Liver (tissue), 9 donors: ENCODE measurements around the gene CELSR2. TPM values are rescaled to one million over a fixed set of nuclear protein-coding genes. Genes with fewer than 3 reads are reported as not detected.

Experiments
- DNase-seq: peaks from one replicate; pipeline ENCODE4 v3.0.0-alpha.2; 2017; ENCODE audit warnings: low spot score
- H3K27ac ChIP-seq, 2 donors: one replicate each; pipeline ENCODE4 v1.7.0; 2013; ENCODE audit warnings: inconsistent platforms in 2 of 2, low read length in 2 of 2, control low read depth in 1 of 2, low read depth in 1 of 2, mild to moderate bottlenecking in 1 of 2
- H3K27me3 ChIP-seq, 4 donors: one replicate each; pipeline versions ENCODE4 v1.6.1 to v1.7.0; 2013; ENCODE audit warnings: low read length in 3 of 4, inconsistent platforms in 1 of 4, mild to moderate bottlenecking in 1 of 4, moderate library complexity in 1 of 4; ENCODE audit not compliant: control insufficient read depth in 4 of 4, insufficient read depth in 4 of 4
- H3K36me3 ChIP-seq, 4 donors: one replicate each; pipeline versions ENCODE4 v1.6.1 to v1.7.0; 2013; ENCODE audit warnings: low read length in 3 of 4, mild to moderate bottlenecking in 3 of 4, low read depth in 1 of 4, moderate library complexity in 1 of 4; ENCODE audit not compliant: control insufficient read depth in 4 of 4, insufficient read depth in 3 of 4
- H3K4me1 ChIP-seq, 4 donors: one replicate each; pipeline versions ENCODE4 v1.6.1 to v1.7.0; 2013; ENCODE audit warnings: low read length in 3 of 4, mild to moderate bottlenecking in 3 of 4, moderate library complexity in 1 of 4; ENCODE audit not compliant: control insufficient read depth in 4 of 4, insufficient read depth in 4 of 4
- H3K4me3 ChIP-seq, 3 donors: one replicate each; pipeline versions ENCODE4 v1.6.1 to v1.7.0; 2013; ENCODE audit warnings: low read length in 3 of 3, control low read depth in 1 of 3, low read depth in 1 of 3, mild to moderate bottlenecking in 1 of 3
- H3K9ac ChIP-seq, 2 donors: one replicate each; pipeline ENCODE4 v1.7.0; 2013; ENCODE audit warnings: low read length in 2 of 2, mild to moderate bottlenecking in 2 of 2, moderate library complexity in 2 of 2, control low read depth in 1 of 2, low read depth in 1 of 2
- H3K9me3 ChIP-seq, 4 donors: one replicate each; pipeline versions ENCODE4 v1.6.1 to v1.7.0; 2013; ENCODE audit warnings: low read length in 3 of 4; ENCODE audit not compliant: control insufficient read depth in 4 of 4
- ATF3 ChIP-seq: IDR thresholded peaks from 2 replicates; pipeline ENCODE4 v1.6.1; 2016; ENCODE audit warnings: antibody characterized with exemption
- EGR1 ChIP-seq, 2 donors: IDR thresholded peaks; 2 replicates each; pipeline ENCODE4 v1.6.1; 2016 to 2018; ENCODE audit warnings: antibody characterized with exemption in 2 of 2, low read depth in 2 of 2
- FOXA1 ChIP-seq: IDR thresholded peaks from 2 replicates; pipeline ENCODE4 v1.6.1; 2016; ENCODE audit warnings: antibody characterized with exemption
- GABPA ChIP-seq, 2 donors: IDR thresholded peaks in 1 of 2; conservative IDR thresholded peaks in 1 of 2; 2 replicates each; pipeline ENCODE4 v1.6.1; 2016; ENCODE audit warnings: antibody characterized with exemption in 2 of 2, mild to moderate bottlenecking in 1 of 2, moderate library complexity in 1 of 2
- HNF4A ChIP-seq, 2 donors: conservative IDR thresholded peaks; 2 replicates each; pipeline ENCODE4 v1.6.1; 2016; ENCODE audit warnings: antibody characterized with exemption in 2 of 2, mild to moderate bottlenecking in 2 of 2
- HNF4G ChIP-seq: IDR thresholded peaks from 2 replicates; pipeline ENCODE4 v1.6.1; 2016; ENCODE audit warnings: antibody characterized with exemption
- JUND ChIP-seq, 2 donors: IDR thresholded peaks; 2 replicates each; pipeline ENCODE4 v1.6.1; 2016; ENCODE audit warnings: antibody characterized with exemption in 2 of 2
- NR2F2 ChIP-seq: IDR thresholded peaks from 2 replicates; pipeline ENCODE4 v1.6.1; 2016; ENCODE audit warnings: antibody characterized with exemption
- RXRA ChIP-seq, 2 donors: IDR thresholded peaks; 2 replicates each; pipeline ENCODE4 v1.6.1; 2017 to 2018; ENCODE audit warnings: antibody characterized with exemption in 2 of 2, mild to moderate bottlenecking in 1 of 2
- SP1 ChIP-seq: IDR thresholded peaks from 2 replicates; pipeline ENCODE4 v1.6.1; 2018; ENCODE audit warnings: antibody characterized with exemption, mild to moderate bottlenecking
- TAF1 ChIP-seq: conservative IDR thresholded peaks from 2 replicates; pipeline ENCODE4 v1.6.1; 2016; ENCODE audit warnings: antibody characterized with exemption, mild to moderate bottlenecking
- YY1 ChIP-seq: IDR thresholded peaks from 2 replicates; pipeline ENCODE4 v1.6.1; 2016; ENCODE audit warnings: antibody characterized with exemption, mild to moderate bottlenecking
- WGBS: extraction: QIAGEN DNeasy Blood & Tissue Kit; methylation state at CpG from one replicate; pipeline ENCODE4 v1.1.7; 2013; 5-methylcytosine and 5-hydroxymethylcytosine counted together
- polyA plus RNA-seq, 2 donors: library from polyadenylated mRNA; stranded (reverse) in 1 of 2; unstranded in 1 of 2; fragments of 200-250 nt in 1 of 2; fragments of >200 nt in 1 of 2; fragmentation: Nextera tagmentation in 1 of 2; extraction: Ambion mirVana in 1 of 2; gene quantifications; one replicate each; pipeline versions ENCODE4 v1.2.1 to v1.2.3, GENCODE V29; 2013 to 2015
- total RNA-seq, 2 donors: library from RNA; depleted of rRNA; stranded (reverse); fragments of >200 nt; gene quantifications; one replicate each; pipeline ENCODE4 v1.2.3, GENCODE V29; 2014
- TF ChIP-seq, protein P1 (sequence below): IDR thresholded peaks from 2 replicates; pipeline ENCODE4 v1.6.1; 2016; ENCODE audit warnings: antibody characterized with exemption
- TF ChIP-seq, protein P2 (sequence below): fragments of 150-350 bp; IDR thresholded peaks from 2 replicates; pipeline ENCODE4 v1.5.1; 2017; ENCODE audit warnings: improper control_type of control experiment, low read depth, low read length; ENCODE audit not compliant: missing input control
- TF ChIP-seq, protein P3 (sequence below): IDR thresholded peaks from 2 replicates; pipeline ENCODE4 v1.6.1; 2016; ENCODE audit warnings: antibody characterized with exemption, mild to moderate bottlenecking
- donor health status: healthy.
- donor health status: healthy.
- donor health status: healthy.
- donor health status: healthy.
- donor health status: healthy.

CELSR2 gene
- total and polyA plus RNA-seq, 4 donors: 0.73 to 1.6 (median 1.2) TPM

- no peak for DNase-seq
- Histone ChIP-seq H3K36me3 (no peaks in the 10 kb centered on the region), H3K4me1 (peaks cover 0 to 8% (median 4%) of the 10 kb centered on the region in 4 donors), H3K27me3 (no peaks in the 10 kb centered on the region), H3K9ac (no peak overlapping the region), H3K9me3 (no peaks in the 10 kb centered on the region), H3K4me3 (no peak overlapping the region), H3K27ac (no peak overlapping the region)
- WGBS: 95% methylated on average over 4 of the region's 4 CpGs
- no peak for TF ChIP-seq TAF1
- no peak for TF ChIP-seq HNF4G
- TF ChIP-seq, protein P1, sequence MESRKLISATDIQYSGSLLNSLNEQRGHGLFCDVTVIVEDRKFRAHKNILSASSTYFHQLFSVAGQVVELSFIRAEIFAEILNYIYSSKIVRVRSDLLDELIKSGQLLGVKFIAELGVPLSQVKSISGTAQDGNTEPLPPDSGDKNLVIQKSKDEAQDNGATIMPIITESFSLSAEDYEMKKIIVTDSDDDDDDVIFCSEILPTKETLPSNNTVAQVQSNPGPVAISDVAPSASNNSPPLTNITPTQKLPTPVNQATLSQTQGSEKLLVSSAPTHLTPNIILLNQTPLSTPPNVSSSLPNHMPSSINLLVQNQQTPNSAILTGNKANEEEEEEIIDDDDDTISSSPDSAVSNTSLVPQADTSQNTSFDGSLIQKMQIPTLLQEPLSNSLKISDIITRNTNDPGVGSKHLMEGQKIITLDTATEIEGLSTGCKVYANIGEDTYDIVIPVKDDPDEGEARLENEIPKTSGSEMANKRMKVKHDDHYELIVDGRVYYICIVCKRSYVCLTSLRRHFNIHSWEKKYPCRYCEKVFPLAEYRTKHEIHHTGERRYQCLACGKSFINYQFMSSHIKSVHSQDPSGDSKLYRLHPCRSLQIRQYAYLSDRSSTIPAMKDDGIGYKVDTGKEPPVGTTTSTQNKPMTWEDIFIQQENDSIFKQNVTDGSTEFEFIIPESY: no peak
- TF ChIP-seq, protein P2, sequence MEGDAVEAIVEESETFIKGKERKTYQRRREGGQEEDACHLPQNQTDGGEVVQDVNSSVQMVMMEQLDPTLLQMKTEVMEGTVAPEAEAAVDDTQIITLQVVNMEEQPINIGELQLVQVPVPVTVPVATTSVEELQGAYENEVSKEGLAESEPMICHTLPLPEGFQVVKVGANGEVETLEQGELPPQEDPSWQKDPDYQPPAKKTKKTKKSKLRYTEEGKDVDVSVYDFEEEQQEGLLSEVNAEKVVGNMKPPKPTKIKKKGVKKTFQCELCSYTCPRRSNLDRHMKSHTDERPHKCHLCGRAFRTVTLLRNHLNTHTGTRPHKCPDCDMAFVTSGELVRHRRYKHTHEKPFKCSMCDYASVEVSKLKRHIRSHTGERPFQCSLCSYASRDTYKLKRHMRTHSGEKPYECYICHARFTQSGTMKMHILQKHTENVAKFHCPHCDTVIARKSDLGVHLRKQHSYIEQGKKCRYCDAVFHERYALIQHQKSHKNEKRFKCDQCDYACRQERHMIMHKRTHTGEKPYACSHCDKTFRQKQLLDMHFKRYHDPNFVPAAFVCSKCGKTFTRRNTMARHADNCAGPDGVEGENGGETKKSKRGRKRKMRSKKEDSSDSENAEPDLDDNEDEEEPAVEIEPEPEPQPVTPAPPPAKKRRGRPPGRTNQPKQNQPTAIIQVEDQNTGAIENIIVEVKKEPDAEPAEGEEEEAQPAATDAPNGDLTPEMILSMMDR: no peak
- TF ChIP-seq NR2F2: no peak
- TF ChIP-seq, protein P3, sequence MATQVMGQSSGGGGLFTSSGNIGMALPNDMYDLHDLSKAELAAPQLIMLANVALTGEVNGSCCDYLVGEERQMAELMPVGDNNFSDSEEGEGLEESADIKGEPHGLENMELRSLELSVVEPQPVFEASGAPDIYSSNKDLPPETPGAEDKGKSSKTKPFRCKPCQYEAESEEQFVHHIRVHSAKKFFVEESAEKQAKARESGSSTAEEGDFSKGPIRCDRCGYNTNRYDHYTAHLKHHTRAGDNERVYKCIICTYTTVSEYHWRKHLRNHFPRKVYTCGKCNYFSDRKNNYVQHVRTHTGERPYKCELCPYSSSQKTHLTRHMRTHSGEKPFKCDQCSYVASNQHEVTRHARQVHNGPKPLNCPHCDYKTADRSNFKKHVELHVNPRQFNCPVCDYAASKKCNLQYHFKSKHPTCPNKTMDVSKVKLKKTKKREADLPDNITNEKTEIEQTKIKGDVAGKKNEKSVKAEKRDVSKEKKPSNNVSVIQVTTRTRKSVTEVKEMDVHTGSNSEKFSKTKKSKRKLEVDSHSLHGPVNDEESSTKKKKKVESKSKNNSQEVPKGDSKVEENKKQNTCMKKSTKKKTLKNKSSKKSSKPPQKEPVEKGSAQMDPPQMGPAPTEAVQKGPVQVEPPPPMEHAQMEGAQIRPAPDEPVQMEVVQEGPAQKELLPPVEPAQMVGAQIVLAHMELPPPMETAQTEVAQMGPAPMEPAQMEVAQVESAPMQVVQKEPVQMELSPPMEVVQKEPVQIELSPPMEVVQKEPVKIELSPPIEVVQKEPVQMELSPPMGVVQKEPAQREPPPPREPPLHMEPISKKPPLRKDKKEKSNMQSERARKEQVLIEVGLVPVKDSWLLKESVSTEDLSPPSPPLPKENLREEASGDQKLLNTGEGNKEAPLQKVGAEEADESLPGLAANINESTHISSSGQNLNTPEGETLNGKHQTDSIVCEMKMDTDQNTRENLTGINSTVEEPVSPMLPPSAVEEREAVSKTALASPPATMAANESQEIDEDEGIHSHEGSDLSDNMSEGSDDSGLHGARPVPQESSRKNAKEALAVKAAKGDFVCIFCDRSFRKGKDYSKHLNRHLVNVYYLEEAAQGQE: no peak
- no peak for TF ChIP-seq GABPA (IDR thresholded peaks at IDR 0.05 in 1 of 2, conservative IDR thresholded peaks at IDR 0.05 in 1 of 2)
- TF ChIP-seq ATF3: no peak
These were observed 65.9 kb downstream of the CELSR2 start for GRCh38 chr1:109315288-109315687.

DNA sequence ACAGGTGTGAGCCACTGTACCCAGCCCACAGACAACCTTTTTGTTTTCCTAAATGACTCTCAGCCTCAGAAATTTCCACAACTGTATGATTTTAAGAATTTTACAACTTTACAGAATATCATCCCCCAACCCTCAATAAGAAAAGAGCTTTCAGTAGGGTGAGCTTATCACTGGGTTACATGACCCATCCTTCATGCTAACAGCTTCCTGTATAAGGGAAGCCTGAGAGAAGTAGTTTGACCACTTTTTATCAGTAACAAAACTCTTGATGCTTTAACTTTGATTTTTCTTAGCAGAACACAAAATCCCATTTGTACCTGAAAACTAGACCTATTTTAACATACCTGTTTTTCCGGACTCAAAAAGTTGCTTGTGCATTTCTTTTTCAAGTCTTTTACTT, 67.2 kb downstream of the CELSR2 start:
- peaks cover 0 to 8% (median 4%) of the 10 kb centered on the region in 4 donors for H3K4me1 ChIP-seq
- no peak for DNase-seq
- no peak overlapping the region for H3K27ac ChIP-seq
- H3K4me3 ChIP-seq: no peak overlapping the region
- no peaks in the 10 kb centered on the region for H3K9me3 ChIP-seq
- no peaks in the 10 kb centered on the region for H3K27me3 ChIP-seq
- no peak overlapping the region for H3K9ac ChIP-seq
- WGBS: 92% methylated on average over 1 of the region's 1 CpG
- TF ChIP-seq HNF4A (conservative IDR thresholded peaks at IDR 0.05) (no peak), GABPA (IDR thresholded peaks at IDR 0.05 in 1 of 2, conservative IDR thresholded peaks at IDR 0.05 in 1 of 2) (no peak), JUND (IDR thresholded peaks at IDR 0.05) (no peak), SP1 (no peak), FOXA1 (no peak), RXRA (IDR thresholded peaks at IDR 0.05) (no peak), EGR1 (IDR thresholded peaks at IDR 0.05; ENCODE audit: low read depth in 2 of 2) (no peak), YY1 (no peak), ATF3 (no peak)
- TF ChIP-seq, protein P2: no peak
- H3K36me3 ChIP-seq: no peaks in the 10 kb centered on the region
